Measurements from ENCODE around the gene APBA2.

The APBA2 gene

DNA sequence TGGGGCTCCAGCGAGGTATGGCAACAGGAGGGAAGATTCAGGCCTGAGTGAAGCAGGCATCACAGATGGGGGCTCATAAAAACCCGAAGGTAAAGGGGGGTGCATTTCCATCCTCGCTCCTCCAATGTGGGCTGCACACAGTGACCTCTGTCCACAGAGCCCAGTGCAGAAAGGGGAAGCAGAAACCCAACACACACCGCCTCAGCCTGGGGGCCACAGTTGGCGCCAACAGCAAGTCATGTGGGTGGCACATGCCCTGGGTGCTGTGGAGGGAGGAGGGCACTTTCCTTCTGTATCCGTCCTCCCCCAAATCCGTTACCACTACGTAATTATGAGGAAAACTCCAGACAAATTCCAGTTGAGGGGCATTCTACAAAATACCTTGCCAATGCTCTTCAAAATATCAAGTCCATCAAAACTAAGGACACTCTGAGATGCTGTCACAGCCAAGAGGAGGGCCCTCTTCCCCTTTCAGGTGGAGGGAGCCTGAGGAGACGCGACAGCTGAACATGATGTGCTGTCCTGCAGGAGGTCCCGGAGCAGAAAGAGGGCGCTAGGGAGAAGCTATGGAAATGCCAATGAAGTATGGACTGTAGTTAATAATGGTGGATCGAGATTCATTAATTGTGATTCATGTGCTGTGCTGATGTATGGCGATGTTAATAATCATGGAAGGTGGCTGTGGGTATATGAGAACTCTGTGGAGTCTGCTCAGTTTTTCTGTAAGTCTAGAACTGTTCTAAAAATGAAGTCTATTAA, 16.4 kb downstream of the APBA2 start:
- no peak overlapping the region for H3K9ac ChIP-seq (ENCODE audit: low read length)

DNA sequence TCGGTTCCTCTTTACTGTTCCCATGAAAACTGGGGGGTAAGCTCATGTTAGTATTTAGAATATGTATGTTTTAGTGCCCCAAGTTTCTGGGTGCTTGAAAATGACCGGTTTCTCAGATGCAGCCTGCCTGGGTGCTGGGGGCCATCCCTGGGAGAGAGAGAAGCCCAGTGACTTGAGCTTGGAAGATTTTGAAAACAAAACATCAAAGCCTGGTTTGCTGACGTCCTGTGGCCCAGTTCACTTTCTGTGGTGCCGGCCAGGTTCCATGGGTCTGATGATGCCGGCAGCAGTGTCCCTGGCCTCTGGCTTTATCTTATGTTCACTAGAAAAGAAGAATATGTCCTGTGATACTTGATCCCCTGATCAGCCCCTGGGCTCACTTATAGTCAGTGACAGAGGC, 17.1 kb downstream of the APBA2 start:
- Histone ChIP-seq H3K4me1 (ENCODE audit: control insufficient read depth, insufficient read depth, low read length) (no peaks in the 10 kb centered on the region), H3K27me3 (ENCODE audit: control insufficient read depth, insufficient read depth, low read length) (no peaks in the 10 kb centered on the region), H3K9ac (ENCODE audit: low read length) (no peak overlapping the region), H3K4me3 (ENCODE audit: low read length) (no peak overlapping the region), H3K36me3 (ENCODE audit: control insufficient read depth, insufficient read depth, low read length) (no peaks in the 10 kb centered on the region), H3K9me3 (ENCODE audit: control insufficient read depth, low read length) (no peaks in the 10 kb centered on the region)

More for the DNA sequence above, 16.4 kb downstream of the APBA2 start:
- Histone ChIP-seq H3K36me3 (ENCODE audit: control insufficient read depth, insufficient read depth, low read length) (no peaks in the 10 kb centered on the region), H3K27me3 (ENCODE audit: control insufficient read depth, insufficient read depth, low read length) (no peaks in the 10 kb centered on the region), H3K9me3 (ENCODE audit: control insufficient read depth, low read length) (no peaks in the 10 kb centered on the region), H3K4me1 (ENCODE audit: control insufficient read depth, insufficient read depth, low read length) (no peaks in the 10 kb centered on the region), H3K4me3 (ENCODE audit: low read length) (no peak overlapping the region)

- Histone ChIP-seq H3K9ac (ENCODE audit: low read length) (no peak overlapping the region), H3K4me1 (ENCODE audit: control insufficient read depth, insufficient read depth, low read length) (no peaks in the 10 kb centered on the region)
Observed at GRCh38 chr15:28903555-28903954, 17.8 kb downstream of the APBA2 start.

GRCh38 chr15:28904003-28904402, 18.2 kb downstream of the APBA2 start:
- Histone ChIP-seq H3K4me3 (ENCODE audit: low read length) (no peak overlapping the region), H3K9ac (ENCODE audit: low read length) (no peak overlapping the region), H3K4me1 (ENCODE audit: control insufficient read depth, insufficient read depth, low read length) (no peaks in the 10 kb centered on the region), H3K9me3 (ENCODE audit: control insufficient read depth, low read length) (no peaks in the 10 kb centered on the region), H3K27me3 (ENCODE audit: control insufficient read depth, insufficient read depth, low read length) (no peaks in the 10 kb centered on the region), H3K36me3 (ENCODE audit: control insufficient read depth, insufficient read depth, low read length) (no peaks in the 10 kb centered on the region)

More at GRCh38 chr15:28903555-28903954, 17.8 kb downstream of the APBA2 start:
- Histone ChIP-seq H3K36me3 (ENCODE audit: control insufficient read depth, insufficient read depth, low read length) (no peaks in the 10 kb centered on the region), H3K9me3 (ENCODE audit: control insufficient read depth, low read length) (no peaks in the 10 kb centered on the region), H3K27me3 (ENCODE audit: control insufficient read depth, insufficient read depth, low read length) (no peaks in the 10 kb centered on the region), H3K4me3 (ENCODE audit: low read length) (no peak overlapping the region)

DNA sequence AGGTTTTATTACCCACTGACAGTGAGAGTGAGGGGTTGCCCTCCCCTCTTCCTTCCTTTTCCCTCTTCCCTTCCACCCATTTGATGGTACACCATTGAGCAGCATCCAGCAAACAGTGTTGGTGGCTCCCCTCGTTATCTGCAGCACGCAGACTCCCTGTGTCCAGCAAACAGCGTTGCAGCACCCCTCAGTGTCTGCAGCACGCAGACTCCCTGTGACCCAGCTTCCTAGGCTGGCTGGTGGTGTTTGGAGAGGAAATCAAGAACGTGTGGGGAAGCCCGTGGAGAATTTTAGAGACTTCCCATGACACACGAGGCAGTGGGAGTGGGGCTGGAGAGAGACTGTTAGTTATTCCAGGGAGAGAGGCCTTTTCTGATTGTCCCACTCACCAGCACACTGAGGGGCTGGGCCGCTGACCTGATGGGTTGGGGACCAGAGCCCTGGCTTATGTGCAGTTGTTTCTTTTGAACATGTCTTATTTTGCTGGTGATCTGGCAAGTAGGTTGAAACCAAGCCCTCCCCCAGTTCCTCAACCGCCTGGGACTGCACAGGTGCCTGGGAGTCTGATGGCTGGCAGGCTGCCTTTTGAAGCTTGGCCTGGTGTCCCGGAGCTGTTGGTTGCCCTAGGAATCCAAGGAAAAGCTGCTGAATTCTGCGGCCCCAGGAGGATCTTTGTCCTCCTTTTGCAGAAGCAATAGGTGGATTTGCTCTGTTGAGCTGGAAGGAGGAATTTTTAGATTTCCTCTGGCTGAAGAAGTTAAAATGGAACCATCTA, 19.0 kb downstream of the APBA2 start:
- H3K4me3 ChIP-seq (ENCODE audit: low read length): no peak overlapping the region
- H3K9ac ChIP-seq (ENCODE audit: low read length): no peak overlapping the region
- no peaks in the 10 kb centered on the region for H3K9me3 ChIP-seq (ENCODE audit: control insufficient read depth, low read length)
- H3K4me1 ChIP-seq (ENCODE audit: control insufficient read depth, insufficient read depth, low read length): no peaks in the 10 kb centered on the region
- no peaks in the 10 kb centered on the region for H3K27me3 ChIP-seq (ENCODE audit: control insufficient read depth, insufficient read depth, low read length)
- no peaks in the 10 kb centered on the region for H3K36me3 ChIP-seq (ENCODE audit: control insufficient read depth, insufficient read depth, low read length)

- no peak overlapping the region for H3K9ac ChIP-seq (ENCODE audit: low read length)
- no peaks in the 10 kb centered on the region for H3K4me1 ChIP-seq (ENCODE audit: control insufficient read depth, insufficient read depth, low read length)
- H3K27me3 ChIP-seq (ENCODE audit: control insufficient read depth, insufficient read depth, low read length): no peaks in the 10 kb centered on the region
- H3K4me3 ChIP-seq (ENCODE audit: low read length): no peak overlapping the region
- no peaks in the 10 kb centered on the region for H3K36me3 ChIP-seq (ENCODE audit: control insufficient read depth, insufficient read depth, low read length)
- no peaks in the 10 kb centered on the region for H3K9me3 ChIP-seq (ENCODE audit: control insufficient read depth, low read length)
Observed at GRCh38 chr15:28907338-28907960, 21.7 kb downstream of the APBA2 start.

GRCh38 chr15:28909958-28910500, 24.3 kb downstream of the APBA2 start:
- Histone ChIP-seq H3K36me3 (ENCODE audit: control insufficient read depth, insufficient read depth, low read length) (no peaks in the 10 kb centered on the region), H3K4me3 (ENCODE audit: low read length) (no peak overlapping the region), H3K4me1 (ENCODE audit: control insufficient read depth, insufficient read depth, low read length) (no peaks in the 10 kb centered on the region), H3K9ac (ENCODE audit: low read length) (no peak overlapping the region), H3K9me3 (ENCODE audit: control insufficient read depth, low read length) (no peaks in the 10 kb centered on the region), H3K27me3 (ENCODE audit: control insufficient read depth, insufficient read depth, low read length) (no peaks in the 10 kb centered on the region)

GRCh38 chr15:28911310-28911931, 25.6 kb downstream of the APBA2 start:
- Histone ChIP-seq H3K27me3 (ENCODE audit: control insufficient read depth, insufficient read depth, low read length) (no peaks in the 10 kb centered on the region), H3K9ac (ENCODE audit: low read length) (no peak overlapping the region), H3K36me3 (ENCODE audit: control insufficient read depth, insufficient read depth, low read length) (no peaks in the 10 kb centered on the region), H3K9me3 (ENCODE audit: control insufficient read depth, low read length) (no peaks in the 10 kb centered on the region), H3K4me1 (ENCODE audit: control insufficient read depth, insufficient read depth, low read length) (no peaks in the 10 kb centered on the region), H3K4me3 (ENCODE audit: low read length) (no peak overlapping the region)

DNA sequence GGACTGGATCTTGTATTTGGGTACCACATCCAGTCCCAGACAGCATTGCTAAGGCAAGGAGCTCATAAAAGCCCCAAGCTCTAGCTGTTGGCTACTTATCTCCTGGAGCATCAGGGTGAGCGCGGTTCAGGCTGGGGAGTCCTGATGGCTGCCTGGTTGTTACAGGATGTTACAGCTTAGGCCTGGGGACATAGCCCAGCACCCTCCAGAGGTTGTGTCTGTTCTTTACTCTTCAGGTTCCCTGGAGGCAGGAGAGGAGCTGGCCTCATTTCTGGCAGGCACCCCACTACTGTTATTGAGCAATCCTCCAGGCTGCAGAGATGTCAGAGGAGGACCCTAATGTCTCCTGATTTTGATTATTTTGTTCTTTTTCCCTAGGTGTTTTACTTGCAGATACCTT, 26.6 kb downstream of the APBA2 start:
- Histone ChIP-seq H3K9me3 (ENCODE audit: control insufficient read depth, low read length) (no peaks in the 10 kb centered on the region), H3K4me3 (ENCODE audit: low read length) (no peak overlapping the region), H3K4me1 (ENCODE audit: control insufficient read depth, insufficient read depth, low read length) (no peaks in the 10 kb centered on the region), H3K36me3 (ENCODE audit: control insufficient read depth, insufficient read depth, low read length) (no peaks in the 10 kb centered on the region), H3K27me3 (ENCODE audit: control insufficient read depth, insufficient read depth, low read length) (no peaks in the 10 kb centered on the region), H3K9ac (ENCODE audit: low read length) (no peak overlapping the region)

- H3K36me3 ChIP-seq (ENCODE audit: control insufficient read depth, insufficient read depth, low read length): no peaks in the 10 kb centered on the region
- H3K9ac ChIP-seq (ENCODE audit: low read length): no peak overlapping the region
- H3K4me3 ChIP-seq (ENCODE audit: low read length): no peak overlapping the region
- no peaks in the 10 kb centered on the region for H3K9me3 ChIP-seq (ENCODE audit: control insufficient read depth, low read length)
- H3K27me3 ChIP-seq (ENCODE audit: control insufficient read depth, insufficient read depth, low read length): no peaks in the 10 kb centered on the region
- no peaks in the 10 kb centered on the region for H3K4me1 ChIP-seq (ENCODE audit: control insufficient read depth, insufficient read depth, low read length)
Observed at GRCh38 chr15:28913171-28913765, 27.5 kb downstream of the APBA2 start.

DNA sequence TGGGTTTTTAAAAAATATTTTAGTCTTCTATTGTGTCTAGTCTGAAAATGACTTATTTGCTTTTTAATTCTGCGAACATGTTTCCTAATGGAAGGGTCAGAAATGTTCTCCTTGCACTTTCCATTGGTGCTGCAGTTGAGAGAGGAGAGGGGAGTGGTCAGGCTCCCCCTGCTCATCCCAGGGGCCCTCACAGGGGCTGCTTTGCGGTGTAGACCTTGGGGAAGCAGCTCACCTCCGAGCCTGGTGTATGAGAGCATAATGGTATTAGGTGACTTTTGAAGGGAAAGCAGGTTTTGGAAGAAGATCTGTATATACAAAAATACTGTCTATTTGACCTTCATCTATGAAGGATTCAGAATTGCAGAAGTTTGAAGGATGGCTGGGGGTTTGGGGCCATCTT, 28.3 kb downstream of the APBA2 start:
- Histone ChIP-seq H3K27me3 (ENCODE audit: control insufficient read depth, insufficient read depth, low read length) (no peaks in the 10 kb centered on the region), H3K4me3 (ENCODE audit: low read length) (no peak overlapping the region), H3K4me1 (ENCODE audit: control insufficient read depth, insufficient read depth, low read length) (no peaks in the 10 kb centered on the region), H3K9me3 (ENCODE audit: control insufficient read depth, low read length) (no peaks in the 10 kb centered on the region), H3K36me3 (ENCODE audit: control insufficient read depth, insufficient read depth, low read length) (no peaks in the 10 kb centered on the region), H3K9ac (ENCODE audit: low read length) (no peak overlapping the region)
